ENCODE measurements around the gene SLC8A2. TPM values are rescaled to one million over a fixed set of nuclear protein-coding genes. Genes with fewer than 3 reads are reported as not detected.

The SLC8A2 gene
- total RNA-seq, 1 donor = not detected

GRCh38 chr19:47514151-47514868 is 42.6 kb upstream of the SLC8A2 start:
- TF ChIP-seq, protein P1, sequence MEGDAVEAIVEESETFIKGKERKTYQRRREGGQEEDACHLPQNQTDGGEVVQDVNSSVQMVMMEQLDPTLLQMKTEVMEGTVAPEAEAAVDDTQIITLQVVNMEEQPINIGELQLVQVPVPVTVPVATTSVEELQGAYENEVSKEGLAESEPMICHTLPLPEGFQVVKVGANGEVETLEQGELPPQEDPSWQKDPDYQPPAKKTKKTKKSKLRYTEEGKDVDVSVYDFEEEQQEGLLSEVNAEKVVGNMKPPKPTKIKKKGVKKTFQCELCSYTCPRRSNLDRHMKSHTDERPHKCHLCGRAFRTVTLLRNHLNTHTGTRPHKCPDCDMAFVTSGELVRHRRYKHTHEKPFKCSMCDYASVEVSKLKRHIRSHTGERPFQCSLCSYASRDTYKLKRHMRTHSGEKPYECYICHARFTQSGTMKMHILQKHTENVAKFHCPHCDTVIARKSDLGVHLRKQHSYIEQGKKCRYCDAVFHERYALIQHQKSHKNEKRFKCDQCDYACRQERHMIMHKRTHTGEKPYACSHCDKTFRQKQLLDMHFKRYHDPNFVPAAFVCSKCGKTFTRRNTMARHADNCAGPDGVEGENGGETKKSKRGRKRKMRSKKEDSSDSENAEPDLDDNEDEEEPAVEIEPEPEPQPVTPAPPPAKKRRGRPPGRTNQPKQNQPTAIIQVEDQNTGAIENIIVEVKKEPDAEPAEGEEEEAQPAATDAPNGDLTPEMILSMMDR (IDR thresholded peaks at IDR 0.05; ENCODE audit: insufficient read depth, low read length) = no peak
- DNase-seq (ENCODE audit: low read depth) = no peak
- peak overlapping the region; percentile 99 for H3K4me3 ChIP-seq (ENCODE audit: low read depth, low read length)

GRCh38 chr19:47512948-47513319 is 41.2 kb upstream of the SLC8A2 start:
- TF ChIP-seq, protein P1 (IDR thresholded peaks at IDR 0.05; ENCODE audit: insufficient read depth, low read length) = no peak
- H3K4me3 ChIP-seq (ENCODE audit: low read depth, low read length) = peak overlapping the region; percentile 99
- no peak for DNase-seq (ENCODE audit: low read depth)

DNA sequence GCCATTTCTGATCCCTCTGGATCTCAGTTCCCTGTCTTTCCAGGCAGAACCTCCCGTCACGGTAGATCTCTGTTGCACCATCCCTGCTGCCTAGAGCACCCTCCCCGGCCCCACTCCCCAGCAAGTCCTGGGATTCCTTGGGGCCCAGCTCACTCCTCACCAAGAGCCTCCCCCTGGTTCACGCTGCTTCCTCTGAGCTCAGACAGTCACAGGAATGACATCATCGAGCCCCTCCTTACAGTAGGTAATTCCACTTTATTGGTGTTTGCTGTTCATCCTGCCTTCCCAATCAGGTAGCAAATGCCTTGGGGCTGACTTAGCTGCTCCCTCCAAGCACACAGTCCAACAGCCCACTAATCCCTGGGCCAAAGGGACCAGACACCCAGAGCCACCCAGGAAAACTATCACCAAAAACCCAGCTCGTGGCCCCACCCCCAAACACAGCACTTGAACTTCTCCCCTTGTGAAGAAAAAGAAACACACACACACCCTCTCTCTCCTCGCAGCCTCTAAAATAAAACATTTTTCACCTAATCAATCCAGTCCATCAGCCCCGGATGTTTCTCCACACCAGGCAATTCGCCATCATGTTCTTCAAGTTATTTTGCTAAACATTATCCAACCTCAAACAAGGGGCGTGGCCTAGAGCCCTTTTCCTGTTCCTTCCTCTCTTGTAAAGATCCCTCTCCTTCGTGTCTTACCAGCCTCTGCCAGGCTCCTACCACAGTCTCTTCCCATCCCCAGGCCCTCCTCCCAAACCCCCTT is 40.7 kb upstream of the SLC8A2 start:
- TF ChIP-seq, protein P1 (IDR thresholded peaks at IDR 0.05; ENCODE audit: insufficient read depth, low read length) = no peak
- peak; percentile 64 for DNase-seq (ENCODE audit: low read depth)
- H3K4me3 ChIP-seq (ENCODE audit: low read depth, low read length) = peak overlapping the region; percentile 99

DNA sequence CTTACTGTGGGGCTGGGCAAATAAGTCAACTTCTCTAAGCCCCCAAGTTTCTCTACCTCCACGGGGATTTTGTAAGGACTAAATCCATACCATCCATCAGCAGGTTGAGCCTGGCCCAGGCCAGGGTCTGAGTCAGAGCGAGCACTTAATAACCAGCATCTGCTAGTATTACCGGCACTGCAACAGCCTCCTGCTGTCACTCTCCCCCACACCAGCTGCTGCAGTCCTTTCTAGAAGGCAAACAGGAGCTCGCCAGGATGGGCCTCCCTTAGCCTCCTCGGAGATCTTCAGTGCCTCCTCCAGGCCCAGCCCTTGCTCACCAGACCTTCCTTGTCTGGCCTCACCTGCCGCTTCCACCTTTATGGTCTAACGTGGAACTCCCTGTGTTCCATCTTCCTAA is 40.0 kb upstream of the SLC8A2 start:
- H3K4me3 ChIP-seq (ENCODE audit: low read depth, low read length) = peak overlapping the region; percentile 99
- TF ChIP-seq, protein P1 (IDR thresholded peaks at IDR 0.05; ENCODE audit: insufficient read depth, low read length) = no peak
- DNase-seq (ENCODE audit: low read depth) = peak; percentile 26

- DNase-seq (ENCODE audit: low read depth) = no peak
- H3K4me3 ChIP-seq (ENCODE audit: low read depth, low read length) = no peak overlapping the region
- TF ChIP-seq, protein P1 (IDR thresholded peaks at IDR 0.05; ENCODE audit: insufficient read depth, low read length) = no peak
Measured at GRCh38 chr19:47511128-47511517, 39.4 kb upstream of the SLC8A2 start.

DNA sequence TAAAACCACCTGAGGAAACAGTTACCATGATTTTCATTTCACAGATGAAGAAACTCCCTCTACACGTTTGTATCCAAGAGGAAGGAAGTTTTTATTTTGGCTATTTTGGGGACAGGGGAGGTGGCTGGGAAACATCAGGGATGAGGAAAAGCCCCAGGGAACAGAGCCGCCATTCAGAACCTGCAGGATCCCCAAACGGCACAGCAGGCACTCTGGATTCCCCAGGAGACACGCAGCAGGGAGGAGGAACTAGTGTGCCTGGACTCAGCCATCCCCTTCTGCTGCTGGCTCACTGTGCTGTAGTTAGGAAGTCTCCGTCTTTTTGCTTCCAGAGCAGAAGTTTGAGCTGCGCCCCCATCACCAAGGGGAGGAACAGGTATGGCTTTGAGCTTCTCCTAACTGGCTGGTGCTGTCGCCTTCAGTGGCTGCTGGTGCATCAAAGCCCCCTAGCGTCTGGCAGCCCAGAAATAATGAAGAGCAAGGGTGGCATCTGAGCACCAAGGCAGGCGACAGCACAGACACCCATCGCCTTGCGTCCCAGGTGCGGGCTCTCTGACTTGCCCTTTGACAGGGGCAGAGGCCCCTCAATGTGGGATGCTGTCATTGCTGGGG is 38.9 kb upstream of the SLC8A2 start:
- H3K4me3 ChIP-seq (ENCODE audit: low read depth, low read length) = no peak overlapping the region

More for the DNA sequence above, 38.9 kb upstream of the SLC8A2 start:
- TF ChIP-seq, protein P1 (IDR thresholded peaks at IDR 0.05; ENCODE audit: insufficient read depth, low read length) = no peak
- DNase-seq (ENCODE audit: low read depth) = no peak
